DMS153 treated with DMSO at 0.1 percent for 48 hours (cell line): ENCODE data around the gene DCAF15.

Experiments used
- DNase-seq: peaks from one replicate; lab custom pipeline; 2025; ENCODE audit not compliant: unreplicated experiment; lab: John Stamatoyannopoulos, UW

Gene DCAF15

DNA sequence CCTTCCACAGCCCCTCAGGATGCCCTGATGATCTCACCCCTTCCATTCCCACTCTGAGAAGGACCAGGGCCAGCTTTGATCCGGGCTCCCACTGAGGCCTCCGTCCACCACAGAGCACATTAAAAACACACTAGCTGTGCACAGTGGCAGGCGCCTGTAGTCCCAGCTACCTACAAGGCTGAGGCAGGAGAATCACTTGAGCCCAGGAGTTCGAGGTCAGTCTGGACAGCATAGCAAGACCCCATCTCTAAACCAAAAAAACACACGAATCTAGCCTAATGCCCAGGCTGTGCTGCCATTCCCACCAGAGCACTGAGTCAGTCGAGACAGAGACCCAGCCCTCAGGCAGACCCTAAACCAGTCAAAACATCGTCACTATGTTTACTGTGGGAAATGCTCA lies 39.7 kb downstream of the DCAF15 start:
- no peak for DNase-seq

- no peak for DNase-seq
These were observed 41.4 kb downstream of the DCAF15 start for GRCh38 chr19:13993590-13994300.

GRCh38 chr19:13995017-13995728 lies 42.9 kb downstream of the DCAF15 start:
- no peak for DNase-seq

- no peak for DNase-seq
These were observed 43.8 kb downstream of the DCAF15 start for GRCh38 chr19:13995878-13996765.

DNA sequence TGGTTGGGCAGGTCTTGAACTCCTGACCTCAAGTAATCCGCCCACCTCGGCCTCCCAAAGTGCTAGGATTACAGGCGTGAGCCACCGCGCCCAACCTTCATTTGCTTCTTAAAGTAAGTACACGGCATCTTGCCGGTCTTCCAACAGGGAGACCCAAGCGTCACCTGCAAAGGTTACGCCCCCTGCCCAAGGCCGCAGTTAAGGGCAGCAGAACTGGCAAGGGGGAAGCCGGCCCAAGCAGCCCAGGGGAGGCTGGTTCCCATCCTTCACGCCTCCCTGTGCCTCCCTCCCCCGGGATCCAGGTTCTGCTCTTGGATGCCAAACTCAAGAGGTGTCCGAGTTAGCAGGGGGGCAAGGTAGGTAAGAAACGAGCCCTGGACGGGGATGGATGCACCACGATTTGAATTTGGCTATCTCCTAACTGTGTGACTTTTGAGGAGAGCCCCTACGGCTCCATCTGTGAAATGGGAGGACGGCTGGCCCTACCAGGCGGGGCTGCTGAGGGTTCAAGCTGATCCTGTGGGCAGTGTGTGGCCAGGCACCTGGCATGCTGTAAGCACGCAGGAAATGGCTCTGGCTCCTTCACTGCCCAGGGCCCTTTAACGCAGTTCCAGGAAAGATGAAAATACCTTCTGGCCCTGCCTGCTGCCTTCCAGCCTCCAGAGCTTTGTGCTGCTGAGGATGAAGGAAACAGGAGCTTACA lies 44.8 kb downstream of the DCAF15 start:
- no peak for DNase-seq

DNA sequence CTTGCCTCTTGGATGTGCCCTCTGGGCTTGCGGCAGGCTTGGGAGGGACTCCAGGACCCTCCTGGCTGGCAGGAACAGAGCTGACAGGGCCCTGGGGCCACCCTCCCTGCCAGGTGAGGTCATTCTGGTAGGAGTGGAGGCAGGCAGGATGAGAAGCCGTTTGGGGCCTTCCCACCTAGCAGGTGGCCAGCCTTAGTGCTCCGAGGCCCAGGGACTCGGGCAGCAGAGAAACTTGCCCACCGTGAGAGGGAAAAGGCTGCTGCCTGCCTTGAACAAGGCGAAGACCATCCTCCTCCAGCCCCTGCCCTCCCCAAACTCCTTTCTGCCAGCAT lies 45.3 kb downstream of the DCAF15 start:
- no peak for DNase-seq

GRCh38 chr19:13998426-13998825 lies 46.1 kb downstream of the DCAF15 start:
- no peak for DNase-seq

DNA sequence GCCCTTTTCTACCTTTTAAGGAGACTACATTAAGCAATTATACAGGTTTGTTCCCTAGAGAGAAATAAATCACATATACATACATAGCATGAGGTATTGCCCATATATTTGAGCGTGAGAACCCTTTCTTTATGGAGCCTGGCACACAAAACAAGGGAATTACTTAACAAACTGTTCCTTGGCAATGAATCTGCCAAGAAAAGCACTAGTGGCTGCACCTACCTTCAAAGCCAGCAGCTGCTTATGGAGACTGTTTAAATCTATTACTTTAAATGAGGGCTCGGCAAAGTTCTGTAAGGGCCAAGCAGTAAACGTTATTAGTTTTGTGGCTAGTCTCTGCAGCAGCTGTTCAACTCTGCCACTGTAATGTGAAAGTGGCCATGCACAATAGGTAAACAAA lies 46.8 kb downstream of the DCAF15 start:
- DNase-seq, result no peak

DNA sequence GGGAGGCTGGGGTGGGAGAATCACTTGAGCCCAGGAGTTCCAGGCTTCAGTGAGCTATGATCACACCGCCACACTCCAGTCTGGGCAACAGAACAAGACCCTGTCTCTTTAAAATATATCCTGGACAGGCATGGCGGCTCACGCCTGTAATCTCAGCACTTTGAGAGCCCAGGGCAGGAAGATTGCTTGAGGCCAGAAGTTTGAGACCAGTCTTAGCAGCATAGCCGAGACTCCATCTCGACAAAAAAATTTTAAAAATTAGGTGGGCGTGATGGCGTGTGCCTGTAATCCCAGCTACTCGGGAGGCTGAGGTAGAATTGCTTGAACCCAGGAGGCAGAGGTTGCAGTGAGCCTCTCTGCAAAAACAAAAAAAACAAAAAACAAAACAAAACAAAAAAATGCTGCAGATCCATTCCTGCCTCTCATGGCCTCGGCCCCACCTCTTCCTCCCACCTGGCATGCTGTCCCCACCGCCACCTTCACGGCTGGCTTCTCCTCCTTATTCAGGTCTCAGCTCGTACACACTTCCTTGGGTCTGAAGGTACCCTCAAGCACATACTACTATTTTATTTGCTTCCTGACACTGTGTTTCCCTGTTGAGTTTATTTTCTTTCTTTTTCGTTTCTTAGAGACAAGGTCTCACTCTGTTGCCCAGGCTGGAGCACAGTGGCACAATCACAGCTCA lies 48.5 kb downstream of the DCAF15 start:
- no peak for DNase-seq

GRCh38 chr19:14002571-14003250 lies 50.4 kb downstream of the DCAF15 start:
- DNase-seq, result peak; percentile 7

DNA sequence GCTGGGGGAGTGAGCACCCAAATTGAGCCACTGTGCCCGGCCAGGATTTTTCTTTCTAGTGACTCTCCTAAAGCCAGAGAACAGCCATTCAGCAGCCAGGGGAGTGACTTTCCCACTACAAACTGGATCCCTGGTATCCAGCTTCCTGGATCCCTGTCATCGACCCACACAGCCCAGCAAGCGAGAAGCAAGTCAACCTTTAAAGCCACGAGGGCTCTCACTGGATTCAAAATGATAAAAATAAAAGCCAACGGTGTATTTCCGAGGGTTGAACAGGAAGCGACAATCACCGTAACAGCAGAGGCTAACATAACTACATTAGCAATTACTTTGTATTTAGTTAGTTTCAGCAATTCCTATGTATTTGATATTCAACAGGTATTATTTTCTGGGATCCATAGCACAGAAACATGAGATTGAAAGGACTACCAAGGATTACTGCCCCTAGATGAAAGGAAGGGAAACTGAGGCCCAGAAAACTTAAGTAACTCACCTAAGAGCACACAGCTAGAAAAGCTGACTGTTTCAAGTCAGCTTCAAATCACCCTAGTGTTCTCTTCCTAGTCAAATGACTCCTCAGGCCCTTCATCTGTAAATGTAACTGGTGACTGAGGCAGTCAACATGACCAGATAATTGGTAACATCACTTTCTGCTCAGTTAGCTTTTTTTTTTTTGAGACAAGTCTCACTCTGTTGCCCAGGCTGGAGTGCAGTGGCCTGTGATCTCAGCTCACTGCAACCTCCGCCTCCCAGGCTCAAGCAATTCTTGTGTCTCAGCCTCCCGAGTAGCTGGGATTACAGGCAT lies 51.1 kb downstream of the DCAF15 start:
- DNase-seq, result no peak

GRCh38 chr19:14004619-14005348 lies 52.5 kb downstream of the DCAF15 start:
- DNase-seq, result no peak

DNA sequence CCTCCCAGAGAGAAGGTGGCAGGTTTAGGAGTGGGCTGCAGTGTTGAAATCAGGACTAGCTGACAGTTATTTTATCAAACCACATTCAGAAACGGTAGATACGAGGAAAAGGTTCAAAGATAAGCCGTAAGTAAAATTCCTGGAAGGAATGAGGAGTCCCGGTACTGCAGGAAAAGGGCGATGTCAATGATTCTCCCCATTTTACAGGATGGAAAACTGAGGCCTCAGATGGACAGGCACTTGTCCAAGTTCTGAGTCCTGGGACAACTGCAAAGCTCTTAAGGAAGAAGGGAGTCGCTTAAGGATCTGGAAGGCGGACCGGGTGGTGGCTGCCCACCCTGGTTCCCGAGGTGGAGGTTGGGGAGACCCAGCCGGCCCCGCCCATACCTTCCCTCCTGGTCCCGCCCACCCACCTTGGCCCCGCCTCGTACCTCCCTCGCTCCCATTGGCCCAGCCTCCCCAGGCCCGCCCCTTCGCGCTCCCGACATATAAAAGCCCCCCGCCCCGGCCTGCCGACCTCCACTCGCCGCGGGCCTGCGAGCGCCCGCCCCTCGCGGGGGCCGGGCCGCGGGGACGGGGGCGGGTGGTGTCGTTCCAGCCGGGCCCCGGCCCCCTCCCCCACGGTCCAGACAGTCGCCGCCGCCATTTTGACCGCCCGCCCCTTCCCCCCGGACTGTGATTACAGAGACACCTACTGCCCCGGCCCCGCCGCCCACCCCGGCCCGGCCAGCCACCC lies 53.2 kb downstream of the DCAF15 start:
- peak; percentile 37 for DNase-seq

DNA sequence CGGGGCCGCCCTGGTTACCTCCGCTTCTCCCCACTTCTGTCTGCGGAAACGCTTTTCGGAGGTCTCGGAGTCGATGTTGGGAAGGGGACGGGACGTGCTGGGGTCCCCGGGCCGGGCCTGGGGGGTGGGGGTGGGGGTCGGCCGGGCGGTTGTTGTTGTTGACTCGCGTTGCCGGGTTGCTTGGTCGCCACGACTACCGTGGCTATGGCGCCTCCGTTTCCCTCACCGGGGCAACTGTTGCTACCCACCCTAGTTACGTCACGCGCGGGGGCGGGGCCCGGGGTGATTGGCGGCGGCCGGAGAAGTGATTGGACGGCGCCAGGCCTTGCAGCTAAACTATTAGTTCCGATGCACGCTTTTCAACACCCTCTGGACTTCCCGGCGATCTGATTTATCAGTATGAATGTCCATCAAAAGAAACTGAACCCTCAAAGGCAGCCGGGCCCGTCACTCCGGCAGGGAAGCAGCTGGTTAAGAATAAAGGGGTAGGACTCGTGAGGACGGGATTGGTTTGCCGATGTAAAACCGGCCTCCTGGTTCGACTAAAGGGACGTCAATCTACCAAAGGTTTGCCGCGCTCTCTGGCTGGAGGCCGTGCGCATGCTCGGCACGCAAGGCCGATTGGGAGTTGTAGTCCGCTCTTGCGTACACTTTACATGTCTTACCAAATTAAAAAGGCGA lies 53.9 kb downstream of the DCAF15 start, which contains the start of gene RFX1:
RFX1 (minus strand) TSS at position 236 of the 681 bp plus-strand sequence. CDS start 12,477 bp downstream, outside the sequence.
- peak; percentile 99 for DNase-seq

DNA sequence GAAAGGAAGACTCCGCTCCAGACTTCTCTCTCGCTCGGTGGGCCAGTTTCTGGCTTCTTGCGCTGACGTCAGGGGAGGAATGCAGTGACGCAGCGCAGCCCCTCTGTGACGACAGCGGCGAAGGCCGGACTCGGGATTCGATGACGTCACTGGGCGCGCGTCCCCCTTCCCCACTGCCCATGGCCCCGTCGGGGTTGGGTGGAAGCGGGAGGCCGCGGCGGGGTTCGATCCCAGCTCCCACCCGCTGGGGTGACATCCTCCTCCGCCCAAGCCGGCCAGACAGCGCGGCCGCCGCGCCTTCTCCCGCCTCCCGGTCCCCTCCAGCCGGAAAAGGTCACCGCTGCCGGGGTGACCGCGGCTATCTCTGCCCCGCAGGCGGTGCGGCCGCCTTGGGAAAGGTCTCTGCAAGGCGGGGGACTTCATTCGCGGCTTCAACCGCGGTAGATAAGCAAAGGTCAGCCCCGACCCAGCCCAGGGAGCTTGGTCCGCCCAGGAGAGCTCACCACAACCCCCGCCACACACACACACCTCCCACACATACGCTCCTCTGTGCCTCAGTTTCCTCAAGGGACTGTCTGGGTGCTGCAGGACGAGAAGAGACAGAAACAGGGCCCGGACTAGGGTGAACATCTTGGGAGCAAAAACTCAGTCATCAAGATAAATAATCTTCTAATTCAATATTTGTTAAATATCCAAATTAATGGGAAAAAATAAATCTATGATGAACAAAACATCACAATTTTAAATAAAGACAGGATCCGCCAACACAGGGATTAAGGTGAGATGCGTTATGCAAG lies 54.7 kb downstream of the DCAF15 start:
- peak; percentile 97 for DNase-seq
